SU-DHL-6 (cell line): Measurements from ENCODE around the gene CXADR.

Experiments
- H2AFZ ChIP-seq: fragments of 200-600 bp; sonication (generic); 2 replicates; pipeline ENCODE4 v1.6.1; 2014; ENCODE audit warnings: low read depth, mild to moderate bottlenecking, moderate library complexity, mixed read lengths, antibody characterized with exemption, low read length; ENCODE audit not compliant: severe bottlenecking
- H3F3A ChIP-seq: fragments of 200-600 bp; shearing (Covaris generic); 2 replicates; pipeline ENCODE4 v1.6.0; 2016; ENCODE audit warnings: antibody characterized with exemption, mild to moderate bottlenecking; ENCODE audit not compliant: insufficient read depth
- H3K27ac ChIP-seq: fragments of 200-600 bp; sonication (generic); 2 replicates; pipeline ENCODE4 v1.5.1; 2016; ENCODE audit warnings: low read depth, mild to moderate bottlenecking, low read length, moderate library complexity, mixed read lengths
- H3K27me3 ChIP-seq: fragments of 200-600 bp; sonication (generic), shearing (Covaris generic); 2 replicates; pipeline ENCODE4 v1.6.0; 2014; ENCODE audit warnings: mild to moderate bottlenecking, low read length
- H3K36me3 ChIP-seq: fragments of 200-600 bp; sonication (generic); 2 replicates; pipeline ENCODE4 v1.6.1; 2014; ENCODE audit warnings: mild to moderate bottlenecking, low read length, mixed read lengths
- H3K4me2 ChIP-seq: fragments of 300-600, 200-600 bp; shearing (Covaris generic), sonication (generic); 2 replicates; pipeline ENCODE4 v1.6.0; 2014; ENCODE audit warnings: low read length, low read depth, mild to moderate bottlenecking; ENCODE audit not compliant: poor library complexity, severe bottlenecking
- H3K4me3 ChIP-seq: fragments of 200-600 bp; sonication (generic); 2 replicates; pipeline ENCODE4 v1.5.1; 2014; ENCODE audit warnings: antibody characterized with exemption, low read length, mild to moderate bottlenecking, mixed read lengths; ENCODE audit not compliant: insufficient read depth, poor library complexity, severe bottlenecking
- H3K79me2 ChIP-seq: fragments of 200-600 bp; sonication (generic); 2 replicates; pipeline ENCODE4 v1.6.1; 2014; ENCODE audit warnings: mild to moderate bottlenecking, low read length, moderate library complexity; ENCODE audit not compliant: insufficient read depth
- H3K9ac ChIP-seq: fragments of 200-600 bp; sonication (generic); 2 replicates; pipeline ENCODE4 v1.7.0; 2014; ENCODE audit warnings: mild to moderate bottlenecking, low read length
- H3K9me2 ChIP-seq: fragments of 200-600 bp; sonication (generic); replicated peaks from 2 replicates; pipeline ENCODE4 v1.6.1; 2014; ENCODE audit warnings: low read length; ENCODE audit not compliant: insufficient read depth
- H3K9me3 ChIP-seq: fragments of 200-600 bp; sonication (generic); 2 replicates; pipeline ENCODE4 v1.6.1; 2014; ENCODE audit warnings: low read length, mixed read lengths; ENCODE audit not compliant: insufficient read depth
- H4K20me1 ChIP-seq: fragments of 200-600 bp; sonication (generic); 2 replicates; pipeline ENCODE4 v1.6.1; 2014; ENCODE audit warnings: low read depth, mild to moderate bottlenecking, antibody characterized with exemption, low read length, moderate library complexity, mixed read lengths
- EZH2phosphoT487 ChIP-seq: fragments of 200-600 bp; sonication (generic), shearing (Covaris generic); conservative IDR thresholded peaks from 2 replicates; pipeline ENCODE4 v1.6.1; 2018; ENCODE audit warnings: mild to moderate bottlenecking, antibody characterized with exemption, low read length, moderate library complexity, mixed read lengths
- TF ChIP-seq, protein P1 (sequence below): fragments of 200-600 bp; sonication (generic); IDR thresholded peaks from one replicate; pipeline ENCODE4 v1.5.1; 2017; ENCODE audit warnings: antibody characterized with exemption, mild to moderate bottlenecking, low read length, moderate library complexity; ENCODE audit not compliant: insufficient read depth, poor library complexity, severe bottlenecking

CXADR gene

GRCh38 chr21:17554120-17554519 lies 41.3 kb downstream of the CXADR start:
- H3F3A ChIP-seq: no peaks in the 10 kb centered on the region
- no peak overlapping the region for H3K9ac ChIP-seq
- no peak overlapping the region for H2AFZ ChIP-seq
- no peak overlapping the region for H3K4me2 ChIP-seq
- no peaks in the 10 kb centered on the region for H3K79me2 ChIP-seq
- no peaks in the 10 kb centered on the region for H3K27me3 ChIP-seq
- no peaks in the 10 kb centered on the region for H3K9me3 ChIP-seq
- no peaks in the 10 kb centered on the region for H3K36me3 ChIP-seq
- H3K9me2 ChIP-seq: no peaks in the 10 kb centered on the region
- no peak for TF ChIP-seq EZH2phosphoT487
- TF ChIP-seq, protein P1, sequence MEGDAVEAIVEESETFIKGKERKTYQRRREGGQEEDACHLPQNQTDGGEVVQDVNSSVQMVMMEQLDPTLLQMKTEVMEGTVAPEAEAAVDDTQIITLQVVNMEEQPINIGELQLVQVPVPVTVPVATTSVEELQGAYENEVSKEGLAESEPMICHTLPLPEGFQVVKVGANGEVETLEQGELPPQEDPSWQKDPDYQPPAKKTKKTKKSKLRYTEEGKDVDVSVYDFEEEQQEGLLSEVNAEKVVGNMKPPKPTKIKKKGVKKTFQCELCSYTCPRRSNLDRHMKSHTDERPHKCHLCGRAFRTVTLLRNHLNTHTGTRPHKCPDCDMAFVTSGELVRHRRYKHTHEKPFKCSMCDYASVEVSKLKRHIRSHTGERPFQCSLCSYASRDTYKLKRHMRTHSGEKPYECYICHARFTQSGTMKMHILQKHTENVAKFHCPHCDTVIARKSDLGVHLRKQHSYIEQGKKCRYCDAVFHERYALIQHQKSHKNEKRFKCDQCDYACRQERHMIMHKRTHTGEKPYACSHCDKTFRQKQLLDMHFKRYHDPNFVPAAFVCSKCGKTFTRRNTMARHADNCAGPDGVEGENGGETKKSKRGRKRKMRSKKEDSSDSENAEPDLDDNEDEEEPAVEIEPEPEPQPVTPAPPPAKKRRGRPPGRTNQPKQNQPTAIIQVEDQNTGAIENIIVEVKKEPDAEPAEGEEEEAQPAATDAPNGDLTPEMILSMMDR: no peak
- no peaks in the 10 kb centered on the region for H4K20me1 ChIP-seq
- no peak overlapping the region for H3K27ac ChIP-seq
- no peak overlapping the region for H3K4me3 ChIP-seq

GRCh38 chr21:17554679-17555465 lies 42.0 kb downstream of the CXADR start:
- no peaks in the 10 kb centered on the region for H3F3A ChIP-seq
- no peak overlapping the region for H3K9ac ChIP-seq
- TF ChIP-seq, protein P1: no peak
- TF ChIP-seq EZH2phosphoT487: no peak
- H3K4me2 ChIP-seq: no peak overlapping the region
- H4K20me1 ChIP-seq: no peaks in the 10 kb centered on the region
- no peak overlapping the region for H3K4me3 ChIP-seq
- H3K79me2 ChIP-seq: no peaks in the 10 kb centered on the region
- no peaks in the 10 kb centered on the region for H3K9me2 ChIP-seq
- H2AFZ ChIP-seq: no peak overlapping the region
- no peaks in the 10 kb centered on the region for H3K9me3 ChIP-seq
- no peaks in the 10 kb centered on the region for H3K27me3 ChIP-seq
- H3K27ac ChIP-seq: no peak overlapping the region
- no peaks in the 10 kb centered on the region for H3K36me3 ChIP-seq

DNA sequence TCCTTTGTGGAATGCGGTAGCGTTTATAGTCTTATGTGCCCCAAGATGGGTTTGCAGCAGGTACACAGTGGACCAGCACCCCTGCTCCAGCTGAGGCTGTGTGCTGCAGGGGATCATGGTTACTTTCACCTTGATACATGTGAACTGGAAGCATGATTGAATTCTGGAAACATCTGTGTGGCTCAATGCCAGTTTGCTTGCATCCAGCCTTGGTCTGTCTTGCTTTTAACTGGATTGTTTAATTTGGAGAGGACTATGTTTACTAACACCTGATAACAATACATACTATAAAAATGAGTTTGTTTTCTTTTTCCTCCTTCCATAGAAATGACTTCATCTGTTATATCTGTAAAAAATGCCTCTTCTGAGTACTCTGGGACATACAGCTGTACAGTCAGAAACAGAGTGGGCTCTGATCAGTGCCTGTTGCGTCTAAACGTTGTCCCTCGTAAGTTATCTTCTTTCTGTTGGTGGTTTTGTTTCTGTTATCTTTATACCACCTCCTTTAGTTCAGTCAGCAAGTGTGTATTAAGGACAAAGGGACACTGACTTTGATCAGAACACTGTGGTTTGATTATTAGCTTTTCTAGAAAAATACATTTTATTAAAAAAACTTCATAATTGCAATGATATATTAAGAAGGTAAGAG lies 47.7 kb downstream of the CXADR start:
- Histone ChIP-seq H3K27ac (no peak overlapping the region), H3K79me2 (no peaks in the 10 kb centered on the region), H3K9me2 (no peaks in the 10 kb centered on the region), H2AFZ (no peak overlapping the region), H3K36me3 (no peaks in the 10 kb centered on the region), H3K27me3 (no peaks in the 10 kb centered on the region), H4K20me1 (no peaks in the 10 kb centered on the region), H3K9me3 (no peaks in the 10 kb centered on the region), H3K4me3 (no peak overlapping the region), H3K4me2 (no peak overlapping the region), H3F3A (no peaks in the 10 kb centered on the region), H3K9ac (no peak overlapping the region)
- TF ChIP-seq, protein P1: no peak
- no peak for TF ChIP-seq EZH2phosphoT487
